Immature natural killer cell (primary cell): ENCODE measurements around the gene IL15RA. TPM values are rescaled to one million over a fixed set of nuclear protein-coding genes. Genes with fewer than 3 reads are reported as not detected.

ENCODE experiments used
- DNase-seq, 3 donors: peaks; one replicate each; pipeline ENCODE4 v3.0.0; 2022; ENCODE audit warnings: mixed read lengths in 1 of 3
- H3K27ac Mint-ChIP-seq, 6 donors: one replicate each; pipeline ENCODE4 v1.8.0; 2020; ENCODE audit warnings: mixed read lengths in 6 of 6, mild to moderate bottlenecking in 5 of 6, inconsistent platforms in 4 of 6, moderate library complexity in 3 of 6
- H3K27me3 Mint-ChIP-seq, 3 donors: one replicate each; pipeline ENCODE4 v1.8.0; 2020 to 2021; ENCODE audit warnings: low read depth in 3 of 3, mild to moderate bottlenecking in 3 of 3, mixed read lengths in 3 of 3, moderate library complexity in 3 of 3, inconsistent platforms in 1 of 3
- H3K36me3 Mint-ChIP-seq, 3 donors: one replicate each; pipeline ENCODE4 v1.8.0; 2020; ENCODE audit warnings: mixed read lengths in 3 of 3, inconsistent platforms in 2 of 3, mild to moderate bottlenecking in 2 of 3
- H3K4me1 Mint-ChIP-seq, 2 donors: one replicate each; pipeline ENCODE4 v1.8.0; 2020; ENCODE audit warnings: inconsistent platforms in 2 of 2, mild to moderate bottlenecking in 2 of 2, mixed read lengths in 2 of 2, moderate library complexity in 1 of 2
- H3K4me3 Mint-ChIP-seq, 5 donors: one replicate each; pipeline ENCODE4 v1.8.0; 2020; ENCODE audit warnings: mild to moderate bottlenecking in 5 of 5, mixed read lengths in 5 of 5, inconsistent platforms in 3 of 5, moderate library complexity in 3 of 5
- H3K9me3 Mint-ChIP-seq, 6 donors: one replicate each; pipeline ENCODE4 v1.8.0; 2020; ENCODE audit warnings: mild to moderate bottlenecking in 6 of 6, mixed read lengths in 6 of 6, inconsistent platforms in 4 of 6, moderate library complexity in 3 of 6
- polyA plus RNA-seq, 3 donors: library from polyadenylated mRNA; unstranded; fragments of 300-500 nt; fragmentation: Illumina TruSeq; gene quantifications; one replicate each; pipeline ENCODE4 v1.2.3, GENCODE V29; 2021

IL15RA gene
- polyA plus RNA-seq, result 10 to 100 TPM in 2 of 3 donors, 1 to 10 TPM in 1; 7.4 to 22.6 (median 14.4) TPM

GRCh38 chr10:5977471-5978229 lies at the start of gene IL15RA:
Gene IL15RA, minus strand, starts transcription at chr10:5977543. Its CDS starts 51 bp downstream, at chr10:5977492.
- Mint-ChIP-seq H3K4me3 (peak within 1 kb of the TSS; percentile 93 to 96 (median 95)), H3K9me3 (no peaks in the 10 kb centered on the region), H3K4me1 (peaks cover 21% of the 10 kb centered on the region in 2 donors), H3K36me3 (no peaks in the 10 kb centered on the region), H3K27me3 (peaks cover 0 to 2% (median 0%) of the 10 kb centered on the region in 3 donors), H3K27ac (peak within 1 kb of the TSS; percentile 87 to 92 (median 90))
- peak; percentile 81 to 82 (median 81) for DNase-seq

- Mint-ChIP-seq H3K27me3 (peaks cover 0 to 5% (median 0%) of the 10 kb centered on the region in 3 donors), H3K36me3 (peaks cover 0 to 7% (median 4%) of the 10 kb centered on the region in 3 donors), H3K4me3 (no peak overlapping the region), H3K27ac (no peak overlapping the region), H3K9me3 (peaks cover 0 to 9% (median 4%) of the 10 kb centered on the region in 6 donors), H3K4me1 (no peaks in the 10 kb centered on the region)
- no peak for DNase-seq
Observed at GRCh38 chr10:6025683-6026255, 48.4 kb upstream of the IL15RA start.

- H3K9me3 Mint-ChIP-seq, result peaks cover 0 to 2% (median 0%) of the 10 kb centered on the region in 6 donors
- no peak overlapping the region for H3K4me3 Mint-ChIP-seq
- H3K36me3 Mint-ChIP-seq, result peaks cover 0 to 5% (median 0%) of the 10 kb centered on the region in 3 donors
- no peak overlapping the region for H3K27ac Mint-ChIP-seq
- H3K27me3 Mint-ChIP-seq, result peaks cover 0 to 5% (median 0%) of the 10 kb centered on the region in 3 donors
- no peak for DNase-seq
- H3K4me1 Mint-ChIP-seq, result no peaks in the 10 kb centered on the region
Observed at GRCh38 chr10:6024334-6024682, 47.0 kb upstream of the IL15RA start.

- H3K27ac Mint-ChIP-seq, result no peak overlapping the region
- H3K4me1 Mint-ChIP-seq, result peaks cover 0 to 3% of the 10 kb centered on the region in 2 donors
Observed at GRCh38 chr10:6023661-6024333, 46.5 kb upstream of the IL15RA start.

GRCh38 chr10:6022660-6023059 lies 45.3 kb upstream of the IL15RA start:
- peaks cover 0 to 13% (median 5%) of the 10 kb centered on the region in 3 donors for H3K36me3 Mint-ChIP-seq
- no peaks in the 10 kb centered on the region for H3K9me3 Mint-ChIP-seq
- H3K27ac Mint-ChIP-seq, result no peak overlapping the region
- DNase-seq, result no peak
- no peak overlapping the region for H3K4me3 Mint-ChIP-seq
- H3K27me3 Mint-ChIP-seq, result peaks cover 0 to 9% (median 1%) of the 10 kb centered on the region in 3 donors
- H3K4me1 Mint-ChIP-seq, result peaks cover 0 to 3% of the 10 kb centered on the region in 2 donors

More at GRCh38 chr10:6023661-6024333, 46.5 kb upstream of the IL15RA start:
- peaks cover 0 to 2% (median 0%) of the 10 kb centered on the region in 6 donors for H3K9me3 Mint-ChIP-seq
- no peak overlapping the region for H3K4me3 Mint-ChIP-seq
- peaks cover 0 to 8% (median 1%) of the 10 kb centered on the region in 3 donors for H3K27me3 Mint-ChIP-seq
- no peak for DNase-seq
- peaks cover 0 to 10% (median 4%) of the 10 kb centered on the region in 3 donors for H3K36me3 Mint-ChIP-seq

GRCh38 chr10:6020826-6021225 lies 43.5 kb upstream of the IL15RA start:
- Mint-ChIP-seq H3K9me3 (no peaks in the 10 kb centered on the region), H3K4me3 (no peak overlapping the region), H3K36me3 (peaks cover 0 to 13% (median 5%) of the 10 kb centered on the region in 3 donors), H3K27ac (no peak overlapping the region), H3K4me1 (peaks cover 0 to 3% of the 10 kb centered on the region in 2 donors), H3K27me3 (peaks cover 0 to 5% (median 1%) of the 10 kb centered on the region in 3 donors)
- DNase-seq, result no peak

- no peak for DNase-seq
Observed at GRCh38 chr10:6019796-6020195, 42.5 kb upstream of the IL15RA start.

GRCh38 chr10:6019010-6019782 lies 41.9 kb upstream of the IL15RA start:
- Mint-ChIP-seq H3K27ac (peak overlapping the region in 1 of 6 donors; percentile 68), H3K36me3 (peaks cover 0 to 13% (median 5%) of the 10 kb centered on the region in 3 donors), H3K4me1 (peaks cover 3 to 6% of the 10 kb centered on the region in 2 donors), H3K9me3 (no peaks in the 10 kb centered on the region), H3K4me3 (no peak overlapping the region), H3K27me3 (peaks cover 1 to 5% (median 3%) of the 10 kb centered on the region in 3 donors)
- DNase-seq, result no peak

More at GRCh38 chr10:6019796-6020195, 42.5 kb upstream of the IL15RA start:
- H3K4me3 Mint-ChIP-seq, result no peak overlapping the region
- H3K27ac Mint-ChIP-seq, result no peak overlapping the region
- H3K27me3 Mint-ChIP-seq, result peaks cover under 1 to 5% (median 3%) of the 10 kb centered on the region in 3 donors
- H3K4me1 Mint-ChIP-seq, result peaks cover 0 to 3% of the 10 kb centered on the region in 2 donors
- peaks cover 0 to 13% (median 5%) of the 10 kb centered on the region in 3 donors for H3K36me3 Mint-ChIP-seq
- H3K9me3 Mint-ChIP-seq, result no peaks in the 10 kb centered on the region

- Mint-ChIP-seq H3K36me3 (peaks cover 0 to 13% (median 5%) of the 10 kb centered on the region in 3 donors), H3K27ac (no peak overlapping the region), H3K27me3 (peaks cover 1 to 5% (median 3%) of the 10 kb centered on the region in 3 donors), H3K4me1 (peaks cover 3 to 10% of the 10 kb centered on the region in 2 donors), H3K9me3 (no peaks in the 10 kb centered on the region), H3K4me3 (no peak overlapping the region)
- DNase-seq, result no peak
Observed at GRCh38 chr10:6018422-6018821, 41.1 kb upstream of the IL15RA start.

GRCh38 chr10:6017781-6018354 lies 40.5 kb upstream of the IL15RA start:
- Mint-ChIP-seq H3K4me1 (peaks cover 3 to 10% of the 10 kb centered on the region in 2 donors), H3K4me3 (no peak overlapping the region), H3K36me3 (peaks cover 0 to 13% (median 5%) of the 10 kb centered on the region in 3 donors), H3K9me3 (no peaks in the 10 kb centered on the region), H3K27ac (no peak overlapping the region), H3K27me3 (peaks cover 1 to 5% (median 3%) of the 10 kb centered on the region in 3 donors)
- DNase-seq, result no peak

GRCh38 chr10:6014241-6014761 lies 37.0 kb upstream of the IL15RA start:
- Mint-ChIP-seq H3K4me3 (no peak overlapping the region), H3K27ac (peak overlapping the region in 2 of 6 donors; percentile 1 to 34), H3K4me1 (peaks cover 3 to 10% of the 10 kb centered on the region in 2 donors), H3K9me3 (no peaks in the 10 kb centered on the region), H3K27me3 (peaks cover 1 to 6% (median 3%) of the 10 kb centered on the region in 3 donors), H3K36me3 (peaks cover 0 to 8% (median 5%) of the 10 kb centered on the region in 3 donors)
- DNase-seq, result peak; percentile 53 to 56 (median 54)

GRCh38 chr10:6013413-6014192 lies 36.3 kb upstream of the IL15RA start:
- peaks cover 0 to 1% (median 0%) of the 10 kb centered on the region in 3 donors for H3K36me3 Mint-ChIP-seq
- peaks cover 0 to 10% of the 10 kb centered on the region in 2 donors for H3K4me1 Mint-ChIP-seq
- H3K27me3 Mint-ChIP-seq, result peaks cover 1 to 2% (median 1%) of the 10 kb centered on the region in 3 donors
- H3K4me3 Mint-ChIP-seq, result no peak overlapping the region
- no peaks in the 10 kb centered on the region for H3K9me3 Mint-ChIP-seq
- peak in 1 of 3 donors; percentile 3 for DNase-seq
- H3K27ac Mint-ChIP-seq, result no peak overlapping the region
